Stimulated activated CD4-positive, alpha-beta T cell treated with anti-CD3 and anti-CD28 coated beads, Interleukin-1b, Interleukin-23, amount 100 ng/mL, for 1 hour (primary cell): ENCODE results near the gene MAP3K2.

Experiments used
- DNase-seq, 2 donors: peaks; one replicate each; pipeline ENCODE4 v3.0.0-alpha.2; 2020; ENCODE audit warnings: low read depth in 2 of 2

MAP3K2 gene

GRCh38 chr2:127293748-127294562, 93.8 kb downstream of the MAP3K2 start, which contains the start of gene ERCC3:
TSS of gene ERCC3 (minus strand) at chr2:127294144. CDS start at chr2:127294081, 63 bp downstream.
- DNase-seq, result peak; percentile 32 to 59

- peak in 1 of 2 donors; percentile 2 for DNase-seq
Measured at GRCh38 chr2:127293386-127293747, 94.4 kb downstream of the MAP3K2 start.

GRCh38 chr2:127288274-127288673, 99.5 kb downstream of the MAP3K2 start:
- no peak for DNase-seq

GRCh38 chr2:127283275-127283674, 104.5 kb downstream of the MAP3K2 start:
- DNase-seq, result no peak

- no peak for DNase-seq
Measured at GRCh38 chr2:127280693-127281092, 107.1 kb downstream of the MAP3K2 start.

- DNase-seq, result no peak
Measured at GRCh38 chr2:127279781-127280180, 108.0 kb downstream of the MAP3K2 start.

- DNase-seq, result no peak
Measured at GRCh38 chr2:127278959-127279358, 108.8 kb downstream of the MAP3K2 start.

- no peak for DNase-seq
Measured at GRCh38 chr2:127277028-127277427, 110.7 kb downstream of the MAP3K2 start.

GRCh38 chr2:127275789-127276188, 112.0 kb downstream of the MAP3K2 start:
- DNase-seq, result no peak

GRCh38 chr2:127275356-127275755, 112.4 kb downstream of the MAP3K2 start:
- DNase-seq, result no peak

- DNase-seq, result no peak
Measured at GRCh38 chr2:127270663-127271062, 117.1 kb downstream of the MAP3K2 start.

GRCh38 chr2:127261804-127262406, 125.9 kb downstream of the MAP3K2 start:
- DNase-seq, result no peak

- no peak for DNase-seq
Measured at GRCh38 chr2:127259355-127259754, 128.4 kb downstream of the MAP3K2 start.

- no peak for DNase-seq
Measured at GRCh38 chr2:127256866-127257265, 130.9 kb downstream of the MAP3K2 start.

GRCh38 chr2:127256381-127256780, 131.4 kb downstream of the MAP3K2 start:
- DNase-seq, result no peak

- no peak for DNase-seq
Measured at GRCh38 chr2:127255721-127256120, 132.1 kb downstream of the MAP3K2 start.

GRCh38 chr2:127255146-127255545, 132.6 kb downstream of the MAP3K2 start:
- DNase-seq, result no peak

- no peak for DNase-seq
Measured at GRCh38 chr2:127254386-127254981, 133.3 kb downstream of the MAP3K2 start.
